Measurements from ENCODE around the gene PRSS21.

GRCh38 chr16:2791174-2791573 is 25.9 kb upstream of the PRSS21 start:
- TF ChIP-seq TAF1 (conservative IDR thresholded peaks at IDR 0.05): no peak
- no peak for TF ChIP-seq HNF4A (conservative IDR thresholded peaks at IDR 0.05)
- TF ChIP-seq, protein P1, sequence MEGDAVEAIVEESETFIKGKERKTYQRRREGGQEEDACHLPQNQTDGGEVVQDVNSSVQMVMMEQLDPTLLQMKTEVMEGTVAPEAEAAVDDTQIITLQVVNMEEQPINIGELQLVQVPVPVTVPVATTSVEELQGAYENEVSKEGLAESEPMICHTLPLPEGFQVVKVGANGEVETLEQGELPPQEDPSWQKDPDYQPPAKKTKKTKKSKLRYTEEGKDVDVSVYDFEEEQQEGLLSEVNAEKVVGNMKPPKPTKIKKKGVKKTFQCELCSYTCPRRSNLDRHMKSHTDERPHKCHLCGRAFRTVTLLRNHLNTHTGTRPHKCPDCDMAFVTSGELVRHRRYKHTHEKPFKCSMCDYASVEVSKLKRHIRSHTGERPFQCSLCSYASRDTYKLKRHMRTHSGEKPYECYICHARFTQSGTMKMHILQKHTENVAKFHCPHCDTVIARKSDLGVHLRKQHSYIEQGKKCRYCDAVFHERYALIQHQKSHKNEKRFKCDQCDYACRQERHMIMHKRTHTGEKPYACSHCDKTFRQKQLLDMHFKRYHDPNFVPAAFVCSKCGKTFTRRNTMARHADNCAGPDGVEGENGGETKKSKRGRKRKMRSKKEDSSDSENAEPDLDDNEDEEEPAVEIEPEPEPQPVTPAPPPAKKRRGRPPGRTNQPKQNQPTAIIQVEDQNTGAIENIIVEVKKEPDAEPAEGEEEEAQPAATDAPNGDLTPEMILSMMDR (IDR thresholded peaks at IDR 0.05; ENCODE audit: low read depth, low read length, missing input control): no peak
- TF ChIP-seq RXRA (IDR thresholded peaks at IDR 0.05): no peak
- no peak for TF ChIP-seq SP1 (IDR thresholded peaks at IDR 0.05)
- TF ChIP-seq RAD21 (IDR thresholded peaks at IDR 0.05): no peak
- TF ChIP-seq ATF3 (IDR thresholded peaks at IDR 0.05): no peak
- no peak for TF ChIP-seq YY1 (IDR thresholded peaks at IDR 0.05)
- no peak for TF ChIP-seq GABPA (IDR thresholded peaks at IDR 0.05 in 1 of 2, conservative IDR thresholded peaks at IDR 0.05 in 1 of 2)
- TF ChIP-seq MAX (IDR thresholded peaks at IDR 0.05): no peak
- TF ChIP-seq HNF4G (IDR thresholded peaks at IDR 0.05): no peak
- TF ChIP-seq EGR1 (IDR thresholded peaks at IDR 0.05; ENCODE audit: low read depth in 2 of 2): no peak
- TF ChIP-seq JUND (IDR thresholded peaks at IDR 0.05): no peak
- no peak for TF ChIP-seq FOXA1 (IDR thresholded peaks at IDR 0.05)

Data from liver (tissue), 3 donors.